K562 (cell line): ENCODE data around the gene CYBB. TPM values are rescaled to one million over a fixed set of nuclear protein-coding genes. Genes with fewer than 3 reads are reported as not detected.

ENCODE experiments used
- ELK3 ChIP-seq: fragments of 450-650 bp; formaldehyde crosslinking; IDR thresholded peaks from 2 replicates; pipeline ENCODE4 v1.4.0; 2020; ENCODE audit warnings: mild to moderate bottlenecking
- FOXJ3 ChIP-seq: sonication (generic); formaldehyde crosslinking; IDR thresholded peaks from 2 replicates; pipeline ENCODE4 v1.4.0; 2020; ENCODE audit warnings: mild to moderate bottlenecking, missing genetic modification reagents
- FOXP4 ChIP-seq: sonication (generic); formaldehyde crosslinking; IDR thresholded peaks from 2 replicates; pipeline ENCODE4 v1.8.0; 2022; ENCODE audit warnings: mild to moderate bottlenecking, missing genetic modification reagents, borderline replicate concordance
- GMEB1 ChIP-seq: fragments of 250-450 bp; sonication (Bioruptor Pico); IDR thresholded peaks from 2 replicates; pipeline ENCODE4 v1.4.0; 2020; ENCODE audit warnings: mild to moderate bottlenecking
- HCFC1 ChIP-seq: IDR thresholded peaks from 2 replicates; pipeline ENCODE4 v1.6.1; 2012; ENCODE audit warnings: low read depth, low read length, improper control_type of control experiment
- HDAC3 ChIP-seq: fragments of 450-650 bp; IDR thresholded peaks from 2 replicates; pipeline ENCODE4 v1.6.1; 2018; ENCODE audit warnings: borderline replicate concordance, mild to moderate bottlenecking, moderate library complexity; ENCODE audit not compliant: partially characterized antibody
- HES1 ChIP-seq: fragments of 450-650 bp; IDR thresholded peaks from 2 replicates; pipeline ENCODE4 v1.6.1; 2016; ENCODE audit warnings: low read depth, mild to moderate bottlenecking, moderate library complexity
- HMBOX1 ChIP-seq: sonication (generic); IDR thresholded peaks from 2 replicates; pipeline ENCODE4 v1.6.1; 2016
- MAZ ChIP-seq, 2 experiments: fragments of 450-650 bp in 1 of 2; sonication (generic) in 1 of 2; formaldehyde crosslinking; IDR thresholded peaks in 1 of 2; conservative IDR thresholded peaks in 1 of 2; 2 replicates each; pipeline versions ENCODE4 v1.4.0 to v1.5.0; 2020; ENCODE audit warnings: mild to moderate bottlenecking in 1 of 2, missing genetic modification reagents in 1 of 2
- MCM3 ChIP-seq: fragments of 450-650 bp; IDR thresholded peaks from 2 replicates; pipeline ENCODE4 v1.6.1; 2016
- MTA1 ChIP-seq: fragments of 450-650 bp; IDR thresholded peaks from 2 replicates; pipeline ENCODE4 v1.6.1; 2017; ENCODE audit warnings: borderline replicate concordance
- NFIC ChIP-seq: fragments of 450-650 bp; IDR thresholded peaks from 2 replicates; pipeline ENCODE4 v1.6.1; 2017; ENCODE audit warnings: mild to moderate bottlenecking, inconsistent platforms
- RFX5 ChIP-seq: IDR thresholded peaks from 2 replicates; pipeline ENCODE4 v1.6.1; 2011; ENCODE audit warnings: low read depth, mild to moderate bottlenecking, improper control_type of control experiment, low read length
- RNF2 ChIP-seq: sonication (generic); IDR thresholded peaks from 2 replicates; pipeline ENCODE4 v1.6.1; 2016
- SMARCB1 ChIP-seq: IDR thresholded peaks from 2 replicates; pipeline ENCODE4 v1.6.1; 2011; ENCODE audit warnings: improper control_type of control experiment, low read depth; ENCODE audit not compliant: insufficient read length
- SP2 ChIP-seq: IDR thresholded peaks from 2 replicates; pipeline ENCODE4 v1.6.1; 2011; ENCODE audit warnings: mild to moderate bottlenecking, low read depth, low read length, moderate library complexity; ENCODE audit not compliant: poor library complexity, severe bottlenecking; ENCODE audit errors: extremely low read depth
- XRCC3 ChIP-seq: fragments of 450-650 bp; IDR thresholded peaks from 2 replicates; pipeline ENCODE4 v1.6.1; 2017; ENCODE audit warnings: mild to moderate bottlenecking, moderate library complexity
- ZFP1 ChIP-seq: fragments of 450-650 bp; formaldehyde crosslinking; IDR thresholded peaks from 2 replicates; pipeline ENCODE4 v1.4.0; 2020; ENCODE audit warnings: mild to moderate bottlenecking, mixed read lengths
- ZKSCAN3 ChIP-seq: fragments of 250-450 bp; sonication (Bioruptor Pico); IDR thresholded peaks from 2 replicates; pipeline ENCODE4 v1.4.0; 2020
- ZKSCAN8 ChIP-seq: fragments of 200-800 bp; sonication (Bioruptor generic); IDR thresholded peaks from 2 replicates; pipeline ENCODE4 v1.6.1; 2016; ENCODE audit warnings: missing genetic modification characterization, missing compliant biosample characterization
- ZNF584 ChIP-seq: fragments of 200-800 bp; sonication (Bioruptor generic); IDR thresholded peaks from 2 replicates; pipeline ENCODE4 v1.6.1; 2016; ENCODE audit warnings: low read depth, mild to moderate bottlenecking, missing genetic modification characterization, missing compliant biosample characterization
- ZNF696 ChIP-seq: fragments of 250-450 bp; sonication (Bioruptor Pico); conservative IDR thresholded peaks from 2 replicates; pipeline ENCODE4 v1.4.0; 2020; ENCODE audit warnings: mild to moderate bottlenecking, moderate library complexity
- ZNF76 ChIP-seq: fragments of 250-450 bp; sonication (Bioruptor Pico); IDR thresholded peaks from 2 replicates; pipeline ENCODE4 v1.4.0; 2020; ENCODE audit warnings: mild to moderate bottlenecking, moderate library complexity, borderline replicate concordance
- polyA plus RNA-seq, 8 experiments: library from polyadenylated mRNA; depleted of rRNA in 4 of 8; stranded (reverse) in 5 of 8; unstranded in 3 of 8; fragments of >200 nt; fragmentation: Nextera tagmentation in 2 of 8; fragmentation: Illumina TruSeq in 1 of 8; extraction: Ambion mirVana in 2 of 8; extraction: Trizol in 1 of 8; gene quantifications; 2 replicates each; pipeline versions ENCODE4 v1.2.1 to v1.2.3, GENCODE V29; 2011 to 2014; ENCODE audit warnings: inconsistent platforms in 1 of 8, missing spikeins in 1 of 8
- total RNA-seq, 7 experiments: library from RNA; depleted of rRNA in 6 of 7; stranded (reverse); fragments of >200 nt in 6 of 7; fragmentation: Illumina TruSeq in 2 of 7; extraction: Trizol in 2 of 7; gene quantifications; 2 replicates each; pipeline versions ENCODE4 v1.2.1 to v1.2.3, GENCODE V29; 2011 to 2021; ENCODE audit warnings: low replicate concordance in 1 of 7

The CYBB gene
- total and polyA plus RNA-seq, 9 of the 15 experiments (the other 6 are each of a cell fraction or from before 2014, with no cell fraction given), result 0.25 to 1.3 (median 0.74) TPM

- TF ChIP-seq GMEB1 (CRISPR knock-in tag) (peak; percentile 70), ZNF76 (CRISPR knock-in tag) (no peak), ZKSCAN3 (CRISPR knock-in tag) (no peak), NFIC (no peak), HES1 (no peak), ZFP1 (CRISPR knock-in tag) (no peak), SMARCB1 (no peak), HMBOX1 (no peak), MTA1 (peak; percentile 19; the same call in 1 of the 2 replicates), FOXJ3 (CRISPR knock-in tag) (no peak), ELK3 (CRISPR knock-in tag) (no peak), MCM3 (no peak), FOXP4 (CRISPR knock-in tag) (no peak), HDAC3 (no peak), HCFC1 (no peak), ZNF696 (CRISPR knock-in tag) (no peak), RNF2 (no peak), ZNF584 (CRISPR knock-in tag) (no peak), SP2 (no peak), RFX5 (no peak), MAZ (CRISPR knock-in tag; conservative IDR thresholded peaks at IDR 0.05 in 1 of 2, IDR thresholded peaks at IDR 0.05 in 1 of 2) (peak; percentile 42 to 74; a peak in 2 of 4 replicates), XRCC3 (no peak), ZKSCAN8 (CRISPR knock-in tag) (no peak)
Observed at GRCh38 chrX:37846934-37847732, 67.3 kb downstream of the CYBB start, which contains the start of gene DYNLT3 (continued).
